CD8-positive, alpha-beta memory T cell (primary cell): ENCODE results near the gene RANBP10. TPM values are rescaled to one million over a fixed set of nuclear protein-coding genes. Genes with fewer than 3 reads are reported as not detected.
A peak's percentile ranks its signal among the peaks of the same experiment; 100 is the strongest.

Experiments
- CTCF ChIA-PET: fragments of 350-600 bp; sonication (Branson Sonifier 250); formaldehyde crosslinking; loops from one replicate; lab custom pipeline; 2021; ENCODE audit warnings: antibody characterized with exemption; lab: Charles Lee
- POLR2A ChIA-PET: fragments of 350-600 bp; sonication (Branson Sonifier 250); formaldehyde crosslinking; loops from one replicate; lab custom pipeline; 2021; ENCODE audit warnings: antibody characterized with exemption; lab: Charles Lee
- DNase-seq, 5 donors: peaks; one replicate each; pipeline versions ENCODE4 v3.0.0 to v3.0.0-alpha.2; 2020 to 2022; ENCODE audit warnings: mixed read lengths in 1 of 5
- H3K27ac ChIP-seq: one replicate; pipeline ENCODE4 v1.7.0; 2013; ENCODE audit warnings: low read depth, mild to moderate bottlenecking, low read length, moderate library complexity
- H3K27me3 ChIP-seq: 2 replicates; pipeline ENCODE4 v1.7.0; 2013; ENCODE audit warnings: low read length, mild to moderate bottlenecking; ENCODE audit not compliant: insufficient read depth, poor library complexity, severe bottlenecking
- H3K36me3 ChIP-seq: 2 replicates; pipeline ENCODE4 v1.7.0; 2013; ENCODE audit warnings: mild to moderate bottlenecking, low read length, moderate library complexity; ENCODE audit not compliant: insufficient read depth
- H3K4me1 ChIP-seq: 2 replicates; pipeline ENCODE4 v1.7.0; 2013; ENCODE audit warnings: mild to moderate bottlenecking, low read length, moderate library complexity; ENCODE audit not compliant: insufficient read depth
- H3K4me3 ChIP-seq: 2 replicates; pipeline ENCODE4 v1.7.0; 2013; ENCODE audit warnings: mild to moderate bottlenecking, low read length
- H3K9me3 ChIP-seq: 2 replicates; pipeline ENCODE4 v1.7.0; 2013; ENCODE audit warnings: mild to moderate bottlenecking, low read length
- H3K27ac Mint-ChIP-seq, 8 donors: one replicate each; pipeline ENCODE4 v1.8.0; 2020 to 2021; ENCODE audit warnings: mixed read lengths in 8 of 8, mild to moderate bottlenecking in 6 of 8, inconsistent platforms in 3 of 8, moderate library complexity in 3 of 8
- H3K27me3 Mint-ChIP-seq, 2 donors: one replicate each; pipeline ENCODE4 v1.8.0; 2020 to 2021; ENCODE audit warnings: mixed read lengths in 2 of 2, mild to moderate bottlenecking in 1 of 2, moderate library complexity in 1 of 2
- H3K36me3 Mint-ChIP-seq, 3 donors: one replicate each; pipeline ENCODE4 v1.8.0; 2020 to 2021; ENCODE audit warnings: mixed read lengths in 3 of 3, inconsistent platforms in 1 of 3, mild to moderate bottlenecking in 1 of 3
- H3K4me1 Mint-ChIP-seq, 3 donors: one replicate each; pipeline ENCODE4 v1.8.0; 2020 to 2021; ENCODE audit warnings: mixed read lengths in 3 of 3, inconsistent platforms in 1 of 3, mild to moderate bottlenecking in 1 of 3
- H3K4me3 Mint-ChIP-seq, 7 donors: one replicate each; pipeline ENCODE4 v1.8.0; 2020 to 2021; ENCODE audit warnings: mixed read lengths in 7 of 7, mild to moderate bottlenecking in 6 of 7, moderate library complexity in 4 of 7, inconsistent platforms in 2 of 7
- H3K9me3 Mint-ChIP-seq, 5 donors: one replicate each; pipeline ENCODE4 v1.8.0; 2020 to 2022; ENCODE audit warnings: mixed read lengths in 5 of 5, mild to moderate bottlenecking in 3 of 5, moderate library complexity in 2 of 5, inconsistent platforms in 1 of 5
- polyA plus RNA-seq: library from polyadenylated mRNA; unstranded; fragments of 300-500 nt; fragmentation: Illumina TruSeq; gene quantifications from one replicate; pipeline ENCODE4 v1.2.3, GENCODE V29; 2021
- total RNA-seq, 2 experiments: library from RNA; stranded (reverse); gene quantifications; one replicate each; pipeline ENCODE4 v1.2.3, GENCODE V29; 2021

The RANBP10 gene
- total and polyA plus RNA-seq, 3 experiments from 2014 or later: 11.1 to 20.0 (median 18.9) TPM

GRCh38 chr16:67678354-67679023 lies 127.9 kb downstream of the RANBP10 start:
- DNase-seq: no peak
- H3K27me3 ChIP-seq: no peaks in the 10 kb centered on the region
- POLR2A ChIA-PET: no interaction called here
- peaks cover 9% of the 10 kb centered on the region for H3K36me3 ChIP-seq
- Mint-ChIP-seq H3K27ac (peak overlapping the region in 2 of 8 donors; percentile 27 to 54), H3K27me3 (peaks cover 0 to 2% of the 10 kb centered on the region in 2 donors), H3K9me3 (no peaks in the 10 kb centered on the region), H3K4me3 (no peak overlapping the region), H3K36me3 (peaks cover 0 to 21% (median 0%) of the 10 kb centered on the region in 3 donors), H3K4me1 (no peaks in the 10 kb centered on the region)
- H3K4me3 ChIP-seq: no peak overlapping the region
- no peaks in the 10 kb centered on the region for H3K9me3 ChIP-seq
- CTCF ChIA-PET: no interaction called here
- no peak overlapping the region for H3K27ac ChIP-seq
- H3K4me1 ChIP-seq: no peaks in the 10 kb centered on the region

- CTCF ChIA-PET: interaction anchor here (1.2 to 1.3 kb wide), 2 partner anchors 33 to 131 kb away, joined by 3 to 4 read pairs; partner anchors contain the start of gene CARMIL2
- H3K4me1 ChIP-seq: no peaks in the 10 kb centered on the region
- H3K9me3 ChIP-seq: no peaks in the 10 kb centered on the region
- no peak overlapping the region for H3K4me3 ChIP-seq
- Mint-ChIP-seq H3K4me1 (no peaks in the 10 kb centered on the region), H3K27ac (peak overlapping the region in 2 of 8 donors; percentile 2 to 70), H3K27me3 (peaks cover 0 to 2% of the 10 kb centered on the region in 2 donors), H3K36me3 (peaks cover 0 to 17% (median 0%) of the 10 kb centered on the region in 3 donors), H3K4me3 (no peak overlapping the region), H3K9me3 (no peaks in the 10 kb centered on the region)
- no peak for DNase-seq
- no peaks in the 10 kb centered on the region for H3K27me3 ChIP-seq
- H3K36me3 ChIP-seq: peaks cover 2% of the 10 kb centered on the region
- no peak overlapping the region for H3K27ac ChIP-seq
- POLR2A ChIA-PET: no interaction called here
Observed at GRCh38 chr16:67677712-67678111, 128.6 kb downstream of the RANBP10 start.

- H3K36me3 ChIP-seq: no peaks in the 10 kb centered on the region
- Mint-ChIP-seq H3K4me3 (no peak overlapping the region), H3K27ac (no peak overlapping the region), H3K4me1 (no peaks in the 10 kb centered on the region), H3K36me3 (peaks cover 0 to 12% (median 0%) of the 10 kb centered on the region in 3 donors), H3K27me3 (peaks cover 0 to 2% of the 10 kb centered on the region in 2 donors), H3K9me3 (no peaks in the 10 kb centered on the region)
- no peak overlapping the region for H3K4me3 ChIP-seq
- H3K27me3 ChIP-seq: no peaks in the 10 kb centered on the region
- ChIA-PET CTCF (interaction anchor here (1.2 to 1.3 kb wide), 4 partner anchors 10 to 130 kb away, joined by 3 to 4 read pairs (median 4); partner anchors contain the start of gene CARMIL2), POLR2A (no interaction called here)
- no peaks in the 10 kb centered on the region for H3K4me1 ChIP-seq
- no peak for DNase-seq
- no peaks in the 10 kb centered on the region for H3K9me3 ChIP-seq
- H3K27ac ChIP-seq: no peak overlapping the region
Observed at GRCh38 chr16:67676939-67677338, 129.4 kb downstream of the RANBP10 start.

- no peaks in the 10 kb centered on the region for H3K4me1 Mint-ChIP-seq
- peaks cover 0 to 9% (median 0%) of the 10 kb centered on the region in 3 donors for H3K36me3 Mint-ChIP-seq
- no peak overlapping the region for H3K4me3 Mint-ChIP-seq
- no peak for DNase-seq
- CTCF ChIA-PET: interaction anchor here (1.2 to 1.3 kb wide), 3 partner anchors 9 to 41 kb away, joined by 3 to 4 read pairs (median 3); partner anchors contain the start of gene CARMIL2
- Histone ChIP-seq H3K4me3 (no peak overlapping the region), H3K27me3 (no peaks in the 10 kb centered on the region), H3K9me3 (no peaks in the 10 kb centered on the region), H3K4me1 (no peaks in the 10 kb centered on the region), H3K27ac (no peak overlapping the region), H3K36me3 (no peaks in the 10 kb centered on the region)
- H3K27ac Mint-ChIP-seq: peak overlapping the region in 1 of 8 donors; percentile 59
- POLR2A ChIA-PET: no interaction called here
- peaks cover 0 to 2% of the 10 kb centered on the region in 2 donors for H3K27me3 Mint-ChIP-seq
- H3K9me3 Mint-ChIP-seq: no peaks in the 10 kb centered on the region
Observed at GRCh38 chr16:67676516-67676915, 129.8 kb downstream of the RANBP10 start.

GRCh38 chr16:67675999-67676398 lies 130.4 kb downstream of the RANBP10 start:
- H3K27me3 Mint-ChIP-seq: peaks cover 0 to 2% of the 10 kb centered on the region in 2 donors
- CTCF ChIA-PET: interaction anchor here (1.2 to 1.3 kb wide), 2 partner anchors 9 to 42 kb away, joined by 3 to 4 read pairs; no protein-coding TSS in a partner anchor

GRCh38 chr16:67675579-67675935 lies 130.8 kb downstream of the RANBP10 start:
- ChIA-PET POLR2A (no interaction called here), CTCF (interaction anchor here (1.2 kb wide), 1 partner anchor 42 kb away, joined by 3 read pairs; no protein-coding TSS in a partner anchor)
- Histone ChIP-seq H3K9me3 (no peaks in the 10 kb centered on the region), H3K27ac (no peak overlapping the region), H3K4me3 (no peak overlapping the region), H3K4me1 (no peaks in the 10 kb centered on the region), H3K36me3 (no peaks in the 10 kb centered on the region), H3K27me3 (no peaks in the 10 kb centered on the region)
- H3K4me1 Mint-ChIP-seq: no peaks in the 10 kb centered on the region
- H3K4me3 Mint-ChIP-seq: no peak overlapping the region
- no peak for DNase-seq
- peaks cover 0 to 5% (median 0%) of the 10 kb centered on the region in 3 donors for H3K36me3 Mint-ChIP-seq
- no peaks in the 10 kb centered on the region for H3K9me3 Mint-ChIP-seq
- H3K27ac Mint-ChIP-seq: peak overlapping the region in 2 of 8 donors; percentile 68 to 82
- peaks cover 0 to 2% of the 10 kb centered on the region in 2 donors for H3K27me3 Mint-ChIP-seq

More at GRCh38 chr16:67675999-67676398, 130.4 kb downstream of the RANBP10 start:
- Mint-ChIP-seq H3K27ac (peak overlapping the region in 2 of 8 donors; percentile 68 to 82), H3K36me3 (peaks cover 0 to 8% (median 0%) of the 10 kb centered on the region in 3 donors), H3K4me3 (no peak overlapping the region), H3K4me1 (no peaks in the 10 kb centered on the region), H3K9me3 (no peaks in the 10 kb centered on the region)
- no peak for DNase-seq
- Histone ChIP-seq H3K36me3 (no peaks in the 10 kb centered on the region), H3K4me1 (no peaks in the 10 kb centered on the region), H3K4me3 (no peak overlapping the region), H3K27me3 (no peaks in the 10 kb centered on the region), H3K9me3 (no peaks in the 10 kb centered on the region), H3K27ac (no peak overlapping the region)
- POLR2A ChIA-PET: no interaction called here

- no peaks in the 10 kb centered on the region for H3K36me3 ChIP-seq
- peaks cover 0 to 2% (median 0%) of the 10 kb centered on the region in 3 donors for H3K36me3 Mint-ChIP-seq
- POLR2A ChIA-PET: no interaction called here
Observed at GRCh38 chr16:67674851-67675578, 131.3 kb downstream of the RANBP10 start.

More at GRCh38 chr16:67674851-67675578, 131.3 kb downstream of the RANBP10 start:
- CTCF ChIA-PET: interaction anchor here (0.7 to 2.9 kb wide), 3 partner anchors 17 to 142 kb away, joined by 3 to 7 read pairs (median 5); partner anchors contain the start of gene CARMIL2
- Histone ChIP-seq H3K9me3 (no peaks in the 10 kb centered on the region), H3K27ac (no peak overlapping the region), H3K27me3 (no peaks in the 10 kb centered on the region), H3K4me3 (no peak overlapping the region), H3K4me1 (no peaks in the 10 kb centered on the region)
- DNase-seq: no peak
- Mint-ChIP-seq H3K4me3 (no peak overlapping the region), H3K27me3 (peaks cover 0 to 2% of the 10 kb centered on the region in 2 donors), H3K27ac (no peak overlapping the region), H3K4me1 (no peaks in the 10 kb centered on the region), H3K9me3 (no peaks in the 10 kb centered on the region)
